Measurements from ENCODE around the gene C3orf52. TPM values are rescaled to one million over a fixed set of nuclear protein-coding genes. Genes with fewer than 3 reads are reported as not detected.

Gene C3orf52
- total RNA-seq, 3 donors from 2014 or later: 0.64 to 23.6 (median 8.5) TPM

DNA sequence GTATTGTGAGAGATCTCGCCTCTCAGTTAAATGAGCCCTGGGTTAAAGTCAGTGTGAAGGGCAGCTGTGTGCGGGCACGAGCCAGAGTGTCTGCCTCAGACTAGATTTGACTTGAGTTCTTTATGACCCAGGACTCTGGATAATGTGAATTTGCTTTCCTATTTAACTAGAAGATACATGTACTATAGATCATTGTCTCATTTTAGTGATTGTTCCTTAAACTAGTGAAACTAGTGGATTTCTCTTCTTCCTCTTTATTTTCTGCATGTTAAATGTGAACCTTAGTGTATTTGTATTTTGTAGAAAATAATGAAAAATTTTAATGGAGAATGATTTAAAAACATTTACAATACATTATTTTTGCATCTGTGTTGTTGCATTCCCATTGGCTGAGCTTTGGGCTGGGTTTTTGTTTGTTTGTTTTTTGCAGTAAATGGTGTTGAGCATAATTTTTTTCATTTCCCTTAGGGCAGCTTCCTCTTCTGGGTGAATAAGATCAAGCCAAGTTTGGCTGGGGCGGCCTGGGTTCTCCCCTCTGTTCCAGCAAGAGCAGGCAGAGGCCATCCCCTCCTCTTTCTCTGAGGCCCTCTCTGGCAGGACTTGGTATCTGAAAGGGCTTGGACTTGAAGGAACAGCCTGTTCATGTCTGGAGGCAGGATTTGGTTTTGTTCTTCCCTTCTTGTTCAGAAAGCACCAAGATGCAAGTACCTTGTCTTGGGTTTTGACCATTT is 31.8 kb downstream of the C3orf52 start:
- H3K27ac ChIP-seq: no peak overlapping the region
- H3K4me3 ChIP-seq: no peak overlapping the region
- no peaks in the 10 kb centered on the region for H3K36me3 ChIP-seq
- H3K27me3 ChIP-seq: no peaks in the 10 kb centered on the region
- intact Hi-C loops (cut with DNase I; ENCODE audit: low total_unique reads): no loop called here
- no peaks in the 10 kb centered on the region for H3K4me1 ChIP-seq
- TF ChIP-seq POLR2AphosphoS5 (IDR thresholded peaks at IDR 0.05) (no peak), POLR2A (IDR thresholded peaks at IDR 0.05) (no peak)
- TF ChIP-seq, protein P1, sequence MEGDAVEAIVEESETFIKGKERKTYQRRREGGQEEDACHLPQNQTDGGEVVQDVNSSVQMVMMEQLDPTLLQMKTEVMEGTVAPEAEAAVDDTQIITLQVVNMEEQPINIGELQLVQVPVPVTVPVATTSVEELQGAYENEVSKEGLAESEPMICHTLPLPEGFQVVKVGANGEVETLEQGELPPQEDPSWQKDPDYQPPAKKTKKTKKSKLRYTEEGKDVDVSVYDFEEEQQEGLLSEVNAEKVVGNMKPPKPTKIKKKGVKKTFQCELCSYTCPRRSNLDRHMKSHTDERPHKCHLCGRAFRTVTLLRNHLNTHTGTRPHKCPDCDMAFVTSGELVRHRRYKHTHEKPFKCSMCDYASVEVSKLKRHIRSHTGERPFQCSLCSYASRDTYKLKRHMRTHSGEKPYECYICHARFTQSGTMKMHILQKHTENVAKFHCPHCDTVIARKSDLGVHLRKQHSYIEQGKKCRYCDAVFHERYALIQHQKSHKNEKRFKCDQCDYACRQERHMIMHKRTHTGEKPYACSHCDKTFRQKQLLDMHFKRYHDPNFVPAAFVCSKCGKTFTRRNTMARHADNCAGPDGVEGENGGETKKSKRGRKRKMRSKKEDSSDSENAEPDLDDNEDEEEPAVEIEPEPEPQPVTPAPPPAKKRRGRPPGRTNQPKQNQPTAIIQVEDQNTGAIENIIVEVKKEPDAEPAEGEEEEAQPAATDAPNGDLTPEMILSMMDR (IDR thresholded peaks at IDR 0.05): no peak
- no peaks in the 10 kb centered on the region for H3K9me3 ChIP-seq
- no peak for DNase-seq (ENCODE audit: low spot score in 2 of 2)

DNA sequence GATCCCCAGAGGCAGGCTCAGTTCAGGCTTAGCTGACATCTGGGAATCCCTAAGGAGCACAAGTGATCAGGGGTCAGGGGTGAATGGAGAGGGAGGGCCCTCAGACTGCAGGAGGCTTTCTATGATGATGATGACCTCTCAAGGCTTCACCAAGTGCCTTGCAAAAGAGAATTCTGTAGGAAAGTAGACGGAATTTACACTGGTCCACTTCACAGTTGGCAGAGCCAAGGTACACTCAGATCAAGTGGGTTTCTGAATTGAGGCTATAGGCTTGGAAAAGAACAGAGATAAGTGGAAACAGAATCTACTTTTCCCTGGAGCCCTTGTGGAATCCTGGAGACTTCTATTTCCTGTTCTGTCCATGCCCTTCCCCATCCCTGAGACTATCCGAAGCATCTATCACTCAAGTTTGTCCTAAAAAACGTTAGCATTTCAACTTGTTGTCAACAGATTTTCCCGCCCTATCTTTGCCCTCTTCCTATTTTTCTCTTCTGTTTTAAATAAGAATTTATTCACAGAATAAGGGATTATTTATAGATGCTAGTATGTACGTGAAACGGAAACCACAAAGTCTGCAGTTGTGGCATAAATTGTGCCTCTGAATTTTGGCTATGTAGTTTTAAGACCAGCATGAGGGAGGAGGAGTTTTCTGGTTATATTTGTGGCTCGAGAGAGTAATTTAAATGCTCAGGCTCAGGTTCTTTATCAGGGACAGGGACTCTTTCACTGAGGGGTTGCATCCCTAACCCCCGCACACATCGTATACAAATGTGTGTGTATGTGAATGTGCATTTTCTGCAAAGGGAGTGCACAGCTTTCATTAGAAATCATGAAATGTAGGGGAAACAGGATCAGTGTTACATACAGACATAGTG is 34.0 kb downstream of the C3orf52 start:
- Histone ChIP-seq H3K27ac (no peak overlapping the region), H3K9me3 (no peaks in the 10 kb centered on the region), H3K4me3 (no peak overlapping the region), H3K36me3 (no peaks in the 10 kb centered on the region), H3K27me3 (no peaks in the 10 kb centered on the region), H3K4me1 (no peaks in the 10 kb centered on the region)
- DNase-seq (ENCODE audit: low spot score in 2 of 2): no peak
- intact Hi-C loops (cut with DNase I; ENCODE audit: low total_unique reads): no loop called here
- TF ChIP-seq POLR2A (IDR thresholded peaks at IDR 0.05): no peak
- TF ChIP-seq, protein P1 (IDR thresholded peaks at IDR 0.05): no peak
- no peak for TF ChIP-seq POLR2AphosphoS5 (IDR thresholded peaks at IDR 0.05)

DNA sequence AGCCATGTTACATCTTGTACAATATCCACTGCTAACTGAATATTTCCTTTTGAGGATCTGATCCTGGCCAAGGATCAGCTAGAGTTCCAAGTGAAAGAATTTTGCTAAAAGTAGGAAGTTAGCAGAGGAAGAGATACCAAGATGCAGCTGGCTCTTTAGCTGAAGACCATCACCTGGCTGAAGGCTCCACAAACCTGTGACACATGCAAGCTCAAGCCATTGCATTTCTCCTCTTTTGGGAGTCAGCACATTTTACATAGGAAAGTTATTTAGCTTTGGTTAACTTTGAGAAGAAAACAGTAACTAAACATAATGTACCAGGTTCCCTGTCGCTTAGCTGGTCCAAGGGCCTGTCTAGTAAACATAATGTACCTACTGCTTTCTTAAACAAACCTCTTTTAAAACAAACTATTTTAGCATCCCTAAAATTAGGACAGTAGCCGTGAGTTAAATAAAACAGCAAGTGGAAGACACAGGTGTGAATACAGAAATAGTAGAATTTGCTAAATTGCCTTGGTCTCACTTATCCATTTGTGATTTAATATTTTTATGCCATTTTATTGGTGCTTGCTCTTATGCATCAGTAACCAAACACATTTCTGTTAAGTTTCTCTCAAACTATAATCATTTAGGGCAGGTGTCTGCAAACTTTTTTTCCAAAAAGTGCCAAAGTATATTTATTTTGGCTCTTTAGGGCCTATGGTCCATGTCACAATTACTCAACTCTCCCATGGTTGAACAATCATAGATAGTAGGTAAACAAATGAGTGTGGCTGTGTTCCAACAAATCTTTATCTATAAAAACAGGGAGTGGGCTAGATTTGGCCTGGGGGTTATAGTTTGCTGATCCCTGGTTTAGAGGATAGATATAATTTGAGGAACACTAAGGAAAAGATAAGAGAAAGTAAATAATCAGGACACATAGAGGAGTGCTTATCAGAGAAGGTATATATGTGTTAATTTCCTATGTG is 35.7 kb downstream of the C3orf52 start:
- H3K27me3 ChIP-seq: no peaks in the 10 kb centered on the region
- H3K36me3 ChIP-seq: no peaks in the 10 kb centered on the region
- H3K4me1 ChIP-seq: no peaks in the 10 kb centered on the region
- H3K9me3 ChIP-seq: no peaks in the 10 kb centered on the region
- no peak for TF ChIP-seq POLR2A (IDR thresholded peaks at IDR 0.05)
- DNase-seq (ENCODE audit: low spot score in 2 of 2): no peak
- no peak overlapping the region for H3K4me3 ChIP-seq
- intact Hi-C loops (cut with DNase I; ENCODE audit: low total_unique reads): no loop called here
- no peak overlapping the region for H3K27ac ChIP-seq

DNA sequence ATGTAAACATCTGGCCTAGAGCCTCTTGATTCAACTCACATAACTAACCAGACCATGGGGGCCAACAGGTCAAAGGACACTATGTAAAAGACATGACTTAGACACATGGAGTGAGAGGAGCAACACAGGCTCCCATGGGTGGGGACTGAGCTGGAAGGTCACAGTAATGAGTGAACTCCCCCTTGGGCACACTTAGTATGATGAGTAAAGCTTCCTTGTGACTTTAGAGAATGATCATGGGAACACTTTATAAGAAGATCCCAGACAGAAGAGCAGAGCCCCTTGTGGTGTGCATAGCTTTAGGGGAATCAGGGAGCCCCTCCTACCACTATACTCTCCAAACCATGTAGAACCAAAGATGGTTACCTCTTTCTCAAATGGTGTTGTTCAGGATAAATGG is 36.7 kb downstream of the C3orf52 start:
- Histone ChIP-seq H3K9me3 (no peaks in the 10 kb centered on the region), H3K4me1 (no peaks in the 10 kb centered on the region), H3K4me3 (no peak overlapping the region), H3K27ac (no peak overlapping the region), H3K27me3 (no peaks in the 10 kb centered on the region), H3K36me3 (no peaks in the 10 kb centered on the region)
- no peak for TF ChIP-seq POLR2AphosphoS5 (IDR thresholded peaks at IDR 0.05)
- TF ChIP-seq, protein P1 (IDR thresholded peaks at IDR 0.05): no peak
- no peak for TF ChIP-seq POLR2A (IDR thresholded peaks at IDR 0.05)
- intact Hi-C loops (cut with DNase I; ENCODE audit: low total_unique reads): no loop called here
- DNase-seq (ENCODE audit: low spot score in 2 of 2): no peak

DNA sequence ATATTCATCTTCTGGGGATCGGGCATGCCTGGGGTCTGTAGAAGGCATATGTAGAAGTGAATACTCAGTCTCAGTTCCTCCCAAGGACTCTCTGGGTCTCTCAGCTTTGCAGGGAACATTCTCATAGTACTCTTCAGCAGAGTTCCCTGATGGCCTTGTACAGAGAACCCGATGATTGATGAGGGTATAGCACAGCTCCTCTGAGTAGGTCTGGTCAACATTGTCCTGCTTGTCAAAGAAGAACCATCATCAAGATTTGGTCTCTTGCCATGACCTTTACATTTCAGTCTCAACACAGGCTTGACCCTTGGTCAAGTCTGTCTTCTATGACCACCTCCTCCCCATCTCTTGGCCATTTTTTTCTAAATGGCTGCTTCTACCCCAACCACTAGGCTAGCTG is 37.4 kb downstream of the C3orf52 start:
- DNase-seq (ENCODE audit: low spot score in 2 of 2): no peak
- H3K4me3 ChIP-seq: no peak overlapping the region
- H3K36me3 ChIP-seq: no peaks in the 10 kb centered on the region
- H3K27ac ChIP-seq: no peak overlapping the region
- no peak for TF ChIP-seq POLR2AphosphoS5 (IDR thresholded peaks at IDR 0.05)
- no peak for TF ChIP-seq POLR2A (IDR thresholded peaks at IDR 0.05)
- TF ChIP-seq, protein P1 (IDR thresholded peaks at IDR 0.05): no peak
- H3K9me3 ChIP-seq: no peaks in the 10 kb centered on the region
- intact Hi-C loops (cut with DNase I; ENCODE audit: low total_unique reads): no loop called here
- H3K4me1 ChIP-seq: no peaks in the 10 kb centered on the region
- no peaks in the 10 kb centered on the region for H3K27me3 ChIP-seq
